Astrocyte (in vitro differentiated cells and primary cell): ENCODE measurements around the gene NCOR1. TPM values are rescaled to one million over a fixed set of nuclear protein-coding genes. Genes with fewer than 3 reads are reported as not detected.

Experiments used
- DNase-seq: peaks from one replicate; pipeline ENCODE4 v3.0.0-alpha.2; 2010; ENCODE audit warnings: low read depth
- FAIRE-seq: peaks from 2 replicates; lab custom pipeline; 2011; peaks lifted over from hg19 to GRCh38; lab: Jason Lieb, UNC
- H2AFZ ChIP-seq: 2 replicates; pipeline ENCODE4 v1.6.0; 2012; ENCODE audit warnings: low read depth, low read length, inconsistent platforms
- H3K27ac ChIP-seq: 2 replicates; pipeline ENCODE4 v1.5.1; 2011; ENCODE audit warnings: low read depth, low read length, inconsistent platforms
- H3K27me3 ChIP-seq: 2 replicates; pipeline ENCODE4 v1.6.0; 2011; ENCODE audit warnings: low read length, inconsistent platforms; ENCODE audit not compliant: insufficient read depth
- H3K36me3 ChIP-seq: 2 replicates; pipeline ENCODE4 v1.5.1; 2011; ENCODE audit warnings: low read length, inconsistent platforms; ENCODE audit not compliant: insufficient read depth
- H3K4me1 ChIP-seq: 2 replicates; pipeline ENCODE4 v1.5.1; 2011; ENCODE audit warnings: low read length, inconsistent platforms; ENCODE audit not compliant: insufficient read depth
- H3K4me2 ChIP-seq: 2 replicates; pipeline ENCODE4 v1.6.0; 2012; ENCODE audit warnings: low read length, inconsistent platforms
- H3K4me3 ChIP-seq: 2 replicates; pipeline ENCODE4 v1.5.1; 2011; ENCODE audit warnings: low read depth, mild to moderate bottlenecking, low read length, inconsistent platforms; ENCODE audit not compliant: insufficient read depth
- H3K79me2 ChIP-seq: 2 replicates; pipeline ENCODE4 v1.6.0; 2012; ENCODE audit warnings: mild to moderate bottlenecking, low read length, inconsistent platforms; ENCODE audit not compliant: insufficient read depth
- H3K9ac ChIP-seq: 2 replicates; pipeline ENCODE4 v1.6.0; 2012; ENCODE audit warnings: mild to moderate bottlenecking, low read length, inconsistent platforms
- H3K9me3 ChIP-seq: 2 replicates; pipeline ENCODE4 v1.5.1; 2012; ENCODE audit warnings: low read depth, mild to moderate bottlenecking, low read length, inconsistent platforms; ENCODE audit not compliant: insufficient read depth
- H4K20me1 ChIP-seq: 2 replicates; pipeline ENCODE4 v1.6.0; 2012; ENCODE audit warnings: low read length, inconsistent platforms; ENCODE audit not compliant: insufficient read depth
- H3K27ac Mint-ChIP-seq: one replicate; pipeline ENCODE4 v1.8.0; 2021; ENCODE audit warnings: mild to moderate bottlenecking, mixed read lengths; ENCODE audit not compliant: unreplicated experiment
- H3K27me3 Mint-ChIP-seq: one replicate; pipeline ENCODE4 v1.8.0; 2021; ENCODE audit warnings: low read depth, mixed read lengths; ENCODE audit not compliant: unreplicated experiment
- H3K36me3 Mint-ChIP-seq: one replicate; pipeline ENCODE4 v1.8.0; 2021; ENCODE audit warnings: low read depth, mixed read lengths; ENCODE audit not compliant: unreplicated experiment
- H3K4me1 Mint-ChIP-seq: one replicate; pipeline ENCODE4 v1.8.0; 2021; ENCODE audit warnings: low read depth, mixed read lengths; ENCODE audit not compliant: unreplicated experiment
- H3K4me3 Mint-ChIP-seq: one replicate; pipeline ENCODE4 v1.8.0; 2021; ENCODE audit warnings: mild to moderate bottlenecking, moderate library complexity, mixed read lengths; ENCODE audit not compliant: unreplicated experiment
- H3K9me3 Mint-ChIP-seq: one replicate; pipeline ENCODE4 v1.8.0; 2021; ENCODE audit warnings: mild to moderate bottlenecking, mixed read lengths; ENCODE audit not compliant: unreplicated experiment
- EZH2 ChIP-seq: IDR thresholded peaks from 2 replicates; pipeline ENCODE4 v1.6.1; 2012; ENCODE audit warnings: mild to moderate bottlenecking, low read length, inconsistent platforms; ENCODE audit not compliant: insufficient read depth
- total RNA-seq: library from RNA; stranded (reverse); gene quantifications from 2 replicates; pipeline ENCODE4 v1.2.1, GENCODE V29; 2021
- TF ChIP-seq, protein P1 (sequence below): IDR thresholded peaks from 2 replicates; pipeline ENCODE4 v1.5.1; 2011; ENCODE audit warnings: low read depth, mild to moderate bottlenecking, inconsistent platforms, low read length, moderate library complexity; ENCODE audit not compliant: insufficient read depth

NCOR1 gene
- total RNA-seq, 1 donor from 2014 or later, result 119 TPM

DNA sequence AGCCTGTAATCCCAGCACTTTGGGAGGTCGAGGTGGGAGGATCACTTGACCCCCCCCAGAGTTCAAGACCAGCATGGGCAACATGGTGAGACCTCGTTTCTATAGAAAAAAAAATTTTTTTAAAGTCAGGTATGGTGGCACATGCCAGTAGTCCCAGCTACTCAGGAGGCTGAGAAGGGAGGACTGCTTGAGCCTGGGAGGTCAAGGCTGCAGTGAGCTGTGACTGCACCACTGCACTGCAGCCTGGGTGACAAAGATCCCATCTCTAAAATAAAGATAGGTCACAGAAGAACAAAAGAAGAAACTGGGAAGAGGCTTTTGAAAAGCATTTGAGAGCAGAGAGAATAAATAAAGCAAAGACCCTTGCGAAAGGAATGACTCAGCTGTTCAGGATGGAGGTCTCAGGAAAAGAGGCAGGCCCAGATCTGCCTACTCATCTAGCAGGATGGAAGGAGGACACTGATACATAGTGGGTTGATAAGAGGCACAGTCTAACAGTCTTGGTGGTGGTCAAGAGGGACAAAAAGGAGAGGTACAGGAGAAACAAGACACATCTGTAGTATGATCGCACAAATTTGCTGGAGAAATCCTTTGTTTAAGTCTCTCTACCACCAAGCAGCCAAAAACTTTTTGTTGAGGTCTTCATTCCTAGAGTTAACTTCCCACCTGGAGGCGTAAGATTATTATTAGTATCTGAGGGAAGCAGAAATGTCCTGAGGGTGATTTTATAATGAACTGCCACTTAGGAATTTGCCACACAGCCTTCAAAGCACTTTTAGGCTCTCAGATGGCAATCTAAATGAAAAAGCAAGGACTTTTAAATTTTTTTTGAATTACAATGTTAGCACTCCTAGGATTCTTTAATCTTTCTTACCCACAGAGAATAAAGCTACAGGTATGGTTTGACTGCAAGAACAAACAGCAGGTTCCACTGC lies 233.4 kb downstream of the NCOR1 start:
- FAIRE-seq, result peak; percentile 45

DNA sequence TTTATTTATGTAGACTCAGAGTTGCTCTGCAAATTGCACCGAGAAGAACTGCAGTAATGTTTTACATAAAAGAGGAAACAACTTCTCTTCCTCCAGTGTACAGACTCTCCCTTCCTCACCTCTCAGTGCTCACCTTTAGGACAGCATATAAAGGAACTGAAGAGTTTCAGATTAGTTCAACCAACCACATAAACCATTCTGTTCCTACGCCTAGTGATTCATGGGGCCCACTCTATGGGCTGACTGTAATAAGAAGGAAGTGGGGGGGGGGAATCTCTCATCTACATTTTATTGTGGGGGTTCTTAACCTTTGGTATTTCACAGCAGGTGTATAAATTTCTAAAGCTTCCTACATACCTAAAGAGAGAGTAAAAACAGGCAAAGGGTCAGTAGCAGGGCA lies 234.1 kb downstream of the NCOR1 start:
- Mint-ChIP-seq H3K9me3 (no peaks in the 10 kb centered on the region), H3K27me3 (no peaks in the 10 kb centered on the region), H3K4me1 (peaks cover 12% of the 10 kb centered on the region), H3K36me3 (peaks cover 28% of the 10 kb centered on the region), H3K4me3 (no peak overlapping the region), H3K27ac (no peak overlapping the region)
- Histone ChIP-seq H3K4me2 (peak overlapping the region; percentile 36), H4K20me1 (no peaks in the 10 kb centered on the region), H3K27me3 (no peaks in the 10 kb centered on the region), H3K79me2 (peaks cover 3% of the 10 kb centered on the region), H3K4me1 (peaks cover 13% of the 10 kb centered on the region), H3K9me3 (no peaks in the 10 kb centered on the region), H3K36me3 (peaks cover 13% of the 10 kb centered on the region), H2AFZ (no peak overlapping the region), H3K9ac (no peak overlapping the region), H3K27ac (no peak overlapping the region), H3K4me3 (no peak overlapping the region)
- TF ChIP-seq, protein P1, sequence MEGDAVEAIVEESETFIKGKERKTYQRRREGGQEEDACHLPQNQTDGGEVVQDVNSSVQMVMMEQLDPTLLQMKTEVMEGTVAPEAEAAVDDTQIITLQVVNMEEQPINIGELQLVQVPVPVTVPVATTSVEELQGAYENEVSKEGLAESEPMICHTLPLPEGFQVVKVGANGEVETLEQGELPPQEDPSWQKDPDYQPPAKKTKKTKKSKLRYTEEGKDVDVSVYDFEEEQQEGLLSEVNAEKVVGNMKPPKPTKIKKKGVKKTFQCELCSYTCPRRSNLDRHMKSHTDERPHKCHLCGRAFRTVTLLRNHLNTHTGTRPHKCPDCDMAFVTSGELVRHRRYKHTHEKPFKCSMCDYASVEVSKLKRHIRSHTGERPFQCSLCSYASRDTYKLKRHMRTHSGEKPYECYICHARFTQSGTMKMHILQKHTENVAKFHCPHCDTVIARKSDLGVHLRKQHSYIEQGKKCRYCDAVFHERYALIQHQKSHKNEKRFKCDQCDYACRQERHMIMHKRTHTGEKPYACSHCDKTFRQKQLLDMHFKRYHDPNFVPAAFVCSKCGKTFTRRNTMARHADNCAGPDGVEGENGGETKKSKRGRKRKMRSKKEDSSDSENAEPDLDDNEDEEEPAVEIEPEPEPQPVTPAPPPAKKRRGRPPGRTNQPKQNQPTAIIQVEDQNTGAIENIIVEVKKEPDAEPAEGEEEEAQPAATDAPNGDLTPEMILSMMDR, result no peak
- no peak for TF ChIP-seq EZH2
- no peak for FAIRE-seq
- DNase-seq, result no peak

More for the DNA sequence above, 233.4 kb downstream of the NCOR1 start:
- Histone ChIP-seq H3K4me3 (no peak overlapping the region), H3K36me3 (peaks cover 20% of the 10 kb centered on the region), H3K9me3 (no peaks in the 10 kb centered on the region), H3K4me1 (peaks cover 13% of the 10 kb centered on the region), H3K4me2 (peak overlapping the region; percentile 1), H3K79me2 (no peaks in the 10 kb centered on the region), H3K9ac (no peak overlapping the region), H3K27me3 (no peaks in the 10 kb centered on the region), H3K27ac (peak overlapping the region; percentile 32), H2AFZ (no peak overlapping the region), H4K20me1 (no peaks in the 10 kb centered on the region)
- H3K9me3 Mint-ChIP-seq, result no peaks in the 10 kb centered on the region
- peaks cover 12% of the 10 kb centered on the region for H3K4me1 Mint-ChIP-seq
- peaks cover 33% of the 10 kb centered on the region for H3K36me3 Mint-ChIP-seq
- DNase-seq, result peak; percentile 62
- H3K4me3 Mint-ChIP-seq, result no peak overlapping the region
- no peaks in the 10 kb centered on the region for H3K27me3 Mint-ChIP-seq
- TF ChIP-seq, protein P1, result no peak
- no peak for TF ChIP-seq EZH2
- H3K27ac Mint-ChIP-seq, result no peak overlapping the region

Other genes starting within 250 kb of the NCOR1 start
- 19.0 and 21.5 TPM in 2 replicates for gene ZSWIM7, start 215.8 kb downstream of the NCOR1 start, total RNA-seq
- 21.9 and 25.7 TPM in 2 replicates for gene TTC19, start 215.7 kb downstream of the NCOR1 start, total RNA-seq
- 21.9 and 25.5 TPM in 2 replicates for gene PIGL, start 1.7 kb upstream of the NCOR1 start, total RNA-seq
- gene CENPV, start 137.9 kb upstream of the NCOR1 start, total RNA-seq, result 25.1 and 38.8 TPM in 2 replicates
- 1,755 and 1,783 TPM in 2 replicates for gene UBB, start 165.6 kb upstream of the NCOR1 start, total RNA-seq
- 0.50 and 0.86 TPM in 2 replicates for gene TRPV2, start 200.0 kb upstream of the NCOR1 start, total RNA-seq